CD4-positive, alpha-beta T cell treated with Interleukin-17A for 1 hour (primary cell): Measurements from ENCODE around the gene ADAM12.
"Not testable (repeated sequence)": the region's sequence is repeated elsewhere in the genome, so short reads cannot be mapped to it uniquely, and the experiment has no call there.

ENCODE experiments used
- DNase-seq: peaks from one replicate; pipeline ENCODE4 v3.0.0-alpha.2; 2020

Gene ADAM12

DNA sequence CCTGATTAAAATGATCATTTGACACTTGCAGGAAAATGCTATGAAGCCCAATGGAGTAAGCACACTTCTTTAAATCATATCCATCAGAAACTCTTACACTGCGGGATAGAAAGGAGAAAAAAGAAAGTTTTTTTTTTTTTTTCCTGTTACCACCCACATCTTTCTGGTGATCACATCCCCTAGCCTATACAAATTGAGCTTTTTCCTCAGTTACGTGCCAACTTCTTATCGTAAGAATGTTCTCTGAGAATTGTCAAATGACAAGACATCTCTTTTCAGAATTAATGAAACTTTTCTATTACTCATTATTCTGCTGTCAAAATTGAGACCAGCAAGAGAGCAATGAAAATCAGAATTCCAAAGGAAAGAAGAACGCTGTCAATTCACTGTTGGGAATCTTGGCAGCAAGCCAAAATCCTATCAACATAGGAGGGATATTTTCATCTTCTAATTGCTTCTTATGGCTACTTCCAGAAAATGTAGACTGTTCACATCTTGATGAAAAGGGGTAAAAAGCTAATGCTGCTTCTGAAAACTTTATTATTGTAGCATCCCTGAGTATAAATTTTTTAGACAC, 179.5 kb downstream of the ADAM12 start:
- DNase-seq: no peak

DNA sequence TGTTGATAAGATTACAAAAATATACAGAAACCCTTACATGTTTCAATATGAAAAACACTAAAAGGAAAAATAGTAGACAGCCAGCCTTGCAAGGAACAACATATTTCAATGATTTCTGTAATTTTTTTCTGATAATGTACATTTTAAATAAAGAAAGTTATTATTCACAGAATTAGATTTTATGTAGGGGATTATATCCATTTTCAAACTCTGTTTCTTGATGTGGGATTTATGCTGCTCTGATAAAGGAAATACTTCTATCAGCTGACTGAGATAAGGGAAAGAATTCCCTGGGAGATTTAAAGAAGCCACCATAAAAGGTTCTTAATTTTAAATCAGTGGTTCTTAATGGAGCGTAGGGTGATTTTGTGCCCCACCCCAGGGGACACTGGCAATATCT, 180.4 kb downstream of the ADAM12 start:
- no peak for DNase-seq

DNA sequence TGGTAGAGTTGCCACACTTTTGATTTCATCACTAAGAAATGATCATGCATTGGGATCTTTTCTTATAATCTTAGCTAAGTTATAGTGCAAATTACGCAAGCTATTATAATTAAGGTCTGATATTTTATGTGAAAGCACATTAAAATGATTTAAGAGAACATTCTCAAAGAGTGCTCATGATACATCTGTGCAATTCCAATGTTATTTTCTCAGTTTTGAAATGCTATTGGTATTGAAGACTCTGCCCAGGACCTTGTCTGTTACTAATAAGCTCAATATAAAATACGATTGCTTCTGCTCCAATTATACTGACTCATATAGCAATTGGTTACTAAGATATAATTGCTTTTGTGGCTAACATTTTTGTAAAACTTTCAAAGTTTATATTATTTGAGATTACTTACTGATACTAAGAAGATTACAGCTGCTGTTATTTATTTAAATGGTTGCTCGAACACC, 180.9 kb downstream of the ADAM12 start:
- no peak for DNase-seq

DNA sequence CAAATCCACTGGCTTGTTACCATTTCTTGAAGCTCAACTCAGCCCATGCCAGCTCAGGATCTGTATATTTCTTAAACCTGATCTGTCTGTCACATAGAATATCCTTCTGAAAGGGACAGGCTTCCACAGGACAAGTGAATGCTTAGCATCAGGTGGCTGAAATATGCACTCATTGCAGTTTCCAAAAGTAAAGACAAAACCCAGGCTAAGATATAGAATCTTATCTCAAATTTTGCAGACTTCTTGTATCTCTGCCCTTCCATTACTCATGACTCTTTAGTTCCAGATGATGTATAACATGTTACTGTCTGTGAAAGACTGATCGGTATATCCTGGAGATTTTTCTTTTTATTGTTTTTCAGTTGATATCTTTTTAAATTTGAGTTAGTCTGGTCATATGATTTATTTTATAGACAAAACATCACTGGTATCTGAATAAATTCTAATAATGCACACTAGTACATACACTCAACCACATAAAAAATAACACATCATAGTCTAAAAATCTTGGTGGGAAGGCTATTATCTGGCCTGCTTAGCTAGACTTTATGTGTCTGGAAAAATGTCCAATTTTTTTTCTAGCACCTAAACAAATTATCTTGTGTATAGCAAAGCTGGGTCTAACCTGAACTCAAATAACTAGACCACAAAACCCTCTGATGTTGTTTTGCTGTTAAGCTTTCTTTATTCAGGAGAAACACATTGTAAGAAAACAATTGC, 182.6 kb downstream of the ADAM12 start:
- DNase-seq: no peak

DNA sequence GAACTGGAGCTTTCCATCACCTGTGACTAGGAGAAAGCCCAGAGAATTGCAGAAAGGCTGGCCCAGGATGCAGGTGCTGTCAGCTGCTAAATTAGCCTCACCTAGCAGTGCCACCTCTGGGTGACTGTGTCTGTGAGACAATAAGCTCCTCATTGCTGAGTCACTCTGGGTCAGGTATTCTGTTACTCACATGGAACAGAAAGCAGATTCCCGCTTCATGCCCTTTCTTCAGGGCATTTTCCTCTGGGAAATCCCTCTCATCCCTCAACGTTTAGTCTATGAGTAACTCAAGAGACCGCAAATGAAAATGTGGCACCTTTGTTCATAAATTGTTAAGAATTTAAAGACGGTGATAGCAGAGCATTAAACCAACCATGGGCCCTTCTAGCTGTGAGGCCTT, 184.0 kb downstream of the ADAM12 start:
- DNase-seq: no peak

DNA sequence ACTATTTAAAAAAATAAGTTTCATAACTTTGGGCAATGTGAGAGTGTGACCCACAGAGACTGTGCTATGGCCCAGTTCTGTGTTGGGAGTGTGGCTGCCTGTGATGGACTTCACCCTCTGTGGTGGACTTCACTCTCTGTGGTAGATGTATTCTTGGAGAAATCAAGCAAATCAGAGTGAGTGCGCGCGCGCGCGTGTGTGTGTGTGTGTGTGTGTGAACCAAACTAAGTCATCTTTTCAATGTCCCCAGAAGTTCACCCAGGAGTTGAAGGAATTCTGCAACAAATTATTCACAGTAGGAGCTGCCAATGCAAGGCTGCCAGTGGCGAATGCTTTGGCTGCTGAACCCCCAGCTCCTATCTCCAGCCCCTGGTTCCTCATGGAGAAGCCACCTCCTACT, 184.5 kb downstream of the ADAM12 start:
- no peak for DNase-seq

DNA sequence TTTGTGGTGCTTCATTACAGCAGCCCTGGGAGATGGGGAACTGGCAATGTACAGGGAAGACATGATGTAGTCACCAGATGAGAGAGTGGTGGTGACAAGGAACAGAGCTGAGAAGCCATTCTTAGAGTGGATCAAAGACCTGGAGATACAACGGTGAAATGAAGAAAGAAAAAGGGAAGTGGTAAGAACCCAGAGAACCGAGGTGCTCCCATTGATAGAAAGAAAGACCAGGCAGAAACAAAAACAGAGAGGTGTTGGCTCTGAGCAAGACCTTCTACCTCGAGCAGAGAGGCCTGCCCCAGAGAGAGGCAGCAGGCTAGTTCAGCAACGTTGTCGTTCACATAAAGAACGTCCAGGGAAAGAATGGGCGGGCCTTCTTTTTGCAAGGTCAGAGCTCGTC, 186.7 kb downstream of the ADAM12 start:
- no peak for DNase-seq

DNA sequence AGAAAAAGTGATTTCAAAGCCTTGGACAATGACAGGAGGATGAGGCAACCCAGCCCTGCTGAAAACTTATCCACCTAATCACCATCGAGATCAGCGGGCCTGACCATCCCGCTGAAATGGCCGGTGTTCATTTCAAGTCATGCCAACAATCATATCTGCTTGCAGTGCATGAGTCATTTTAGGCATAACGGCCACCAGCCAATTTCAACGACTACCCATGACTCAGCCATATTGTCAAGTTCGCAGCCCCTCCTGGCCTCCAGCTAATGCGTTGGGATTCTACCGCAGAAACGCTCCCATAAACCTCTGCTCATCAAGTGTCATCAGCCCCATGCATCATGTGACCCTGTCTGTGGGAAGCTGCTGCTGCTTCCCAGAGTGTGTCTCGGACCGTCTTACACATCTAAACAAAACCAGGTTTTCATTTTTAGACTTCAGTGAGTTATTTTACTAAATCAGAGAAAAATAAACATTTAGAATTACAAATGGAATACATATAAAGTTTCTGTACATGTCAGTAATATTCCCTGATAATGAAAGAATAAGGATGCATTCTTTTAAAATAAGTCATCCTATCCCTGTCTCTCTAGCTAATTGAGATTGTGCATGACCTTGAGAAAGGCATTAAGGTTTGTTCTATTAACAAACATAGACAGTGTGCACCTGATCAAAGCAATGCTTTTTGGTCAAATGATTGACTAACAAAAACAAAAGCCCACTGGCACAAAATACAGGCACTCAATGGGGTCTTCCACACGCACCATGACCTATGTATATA, 188.9 kb downstream of the ADAM12 start:
- DNase-seq: no peak

DNA sequence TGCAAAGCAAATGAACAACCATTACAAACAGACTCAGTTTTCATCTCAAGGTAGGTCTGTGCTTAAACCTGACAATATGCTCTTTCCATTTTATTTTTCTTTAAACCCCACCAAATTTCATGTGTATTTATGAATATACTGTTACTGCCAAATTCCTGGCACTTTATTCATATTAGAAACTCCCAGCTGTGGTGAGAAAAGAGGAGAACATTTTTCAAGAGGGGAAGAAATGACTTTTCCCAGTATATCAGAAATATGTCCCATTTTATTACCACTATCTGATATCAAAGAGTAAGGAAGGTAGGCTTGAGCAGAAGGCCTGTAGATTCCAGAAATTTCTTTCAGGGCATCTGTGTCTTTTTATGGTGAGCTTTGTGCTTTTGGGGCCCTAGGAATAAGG, 189.6 kb downstream of the ADAM12 start:
- no peak for DNase-seq

DNA sequence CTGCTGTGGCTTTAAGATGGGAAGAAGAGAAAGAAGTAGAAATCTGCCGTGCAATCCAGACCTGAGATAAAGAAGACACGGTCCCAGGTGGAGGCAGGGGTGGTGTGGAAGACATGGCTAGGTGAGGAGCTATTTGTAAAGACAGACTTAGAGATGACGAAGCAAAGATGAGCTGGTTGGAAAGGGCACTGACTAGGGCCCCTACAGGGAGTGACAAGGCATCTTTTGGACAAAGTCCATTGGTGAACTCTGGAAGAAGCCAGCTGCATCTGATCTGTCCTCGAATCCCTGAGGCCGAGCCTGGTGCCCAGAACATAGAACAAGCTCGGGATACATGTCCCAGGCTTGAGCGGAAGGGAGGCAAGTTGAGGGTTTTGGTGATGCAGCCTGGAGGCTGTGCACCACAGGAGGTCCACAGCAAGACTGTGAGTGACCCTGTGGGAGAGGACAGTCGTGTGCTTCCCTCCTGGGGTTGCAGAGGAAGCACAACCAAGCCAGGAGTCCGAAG, 191.2 kb downstream of the ADAM12 start:
- DNase-seq: no peak

DNA sequence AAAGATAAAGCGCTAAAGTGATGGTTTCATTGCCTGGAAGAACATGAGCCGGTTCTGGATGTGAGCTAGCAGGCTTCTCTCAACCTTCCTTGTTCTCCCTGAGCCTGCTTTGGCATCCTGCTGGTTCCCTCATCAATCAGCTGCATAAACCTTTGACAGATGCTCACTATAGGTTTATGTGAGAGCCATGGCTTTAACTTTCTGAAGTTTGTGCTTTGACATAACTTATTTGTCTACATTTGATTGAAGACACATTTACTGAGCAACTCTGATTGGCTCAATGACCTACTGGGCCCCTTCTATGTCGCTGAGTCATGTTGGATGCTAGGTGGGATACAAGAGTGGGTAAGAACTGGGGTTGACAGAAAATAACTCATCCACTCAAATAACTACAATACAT, 192.0 kb downstream of the ADAM12 start:
- no peak for DNase-seq

DNA sequence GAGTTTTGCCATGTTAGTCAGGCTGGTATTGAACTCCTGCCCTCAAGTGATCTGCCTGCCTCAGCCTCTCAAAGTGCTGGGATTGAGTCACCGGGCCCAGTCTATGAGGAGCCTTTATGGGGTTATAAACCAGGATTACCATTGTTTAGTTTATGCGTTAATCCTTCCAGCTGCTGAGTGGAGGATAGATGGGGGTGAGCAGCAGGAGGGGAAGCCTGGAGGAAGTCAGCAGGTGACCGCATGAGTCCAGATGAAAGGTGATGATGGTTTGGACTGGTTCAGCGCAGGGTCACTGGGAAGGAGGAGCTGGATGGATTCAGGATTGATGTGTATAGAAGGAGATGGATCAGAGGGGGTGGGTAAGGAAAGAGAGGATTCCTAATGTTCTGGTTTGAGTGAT, 197.1 kb downstream of the ADAM12 start:
- no peak for DNase-seq

DNA sequence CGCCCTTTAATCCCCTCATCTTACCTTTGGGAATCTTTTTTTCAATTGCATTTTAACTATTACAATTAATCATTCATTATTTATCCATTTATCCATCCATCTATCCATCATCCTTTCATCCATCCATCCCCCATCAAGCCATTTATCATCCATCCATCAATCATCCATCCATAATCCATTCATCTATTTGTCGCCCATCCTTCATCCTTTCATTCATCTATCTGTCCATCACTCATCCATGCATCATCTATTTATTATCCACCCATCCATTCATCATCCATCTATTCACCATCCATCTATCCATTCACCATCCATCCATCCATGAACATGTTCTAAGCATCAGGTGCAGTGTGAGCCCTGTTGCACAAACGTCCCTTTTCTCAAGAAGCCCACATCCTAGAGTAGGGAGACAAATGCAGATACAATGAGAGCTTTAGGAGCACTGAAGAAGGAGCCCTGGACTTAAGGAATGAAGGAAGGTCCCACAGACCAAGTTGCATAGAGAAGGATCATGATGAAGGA, 199.5 kb downstream of the ADAM12 start:
- DNase-seq: no peak

DNA sequence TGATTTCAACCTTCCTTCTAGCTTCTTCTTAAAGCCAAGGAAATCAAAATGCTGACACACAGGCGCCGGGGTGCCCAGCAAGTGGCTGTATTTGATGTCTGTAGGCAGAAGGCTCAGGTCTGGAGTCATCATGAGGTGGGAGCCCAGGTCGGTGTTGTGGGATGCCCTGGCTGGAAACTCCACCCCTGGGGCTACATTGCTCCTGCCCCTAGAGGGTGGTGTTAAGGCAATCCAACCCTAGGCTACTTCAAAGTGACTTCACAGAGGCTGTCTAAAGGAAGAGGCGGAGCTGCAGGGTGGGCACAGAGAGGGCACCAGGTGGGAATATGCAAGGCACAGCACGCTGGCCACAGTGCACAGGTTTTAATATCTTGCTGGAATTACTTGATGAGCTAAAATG, 200.9 kb downstream of the ADAM12 start:
- no peak for DNase-seq

DNA sequence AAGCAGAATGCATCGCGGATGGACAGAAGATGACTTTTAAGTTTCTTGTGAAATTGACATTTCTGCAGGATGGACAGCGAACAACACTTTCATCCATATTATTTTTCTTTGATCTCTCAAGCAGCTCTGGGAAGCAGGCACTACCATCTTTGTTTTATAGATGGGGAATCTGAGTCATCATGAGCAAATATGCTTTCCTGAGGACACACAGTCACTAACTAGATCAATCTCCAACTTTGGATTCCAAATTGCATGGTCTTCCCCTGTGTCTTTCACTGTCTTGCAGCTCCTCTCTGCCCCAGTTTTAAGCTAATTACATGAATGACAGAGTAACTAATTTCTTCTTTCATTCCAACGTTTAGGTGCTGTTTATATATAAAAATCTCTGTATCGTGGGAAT, 201.5 kb downstream of the ADAM12 start:
- no peak for DNase-seq

DNA sequence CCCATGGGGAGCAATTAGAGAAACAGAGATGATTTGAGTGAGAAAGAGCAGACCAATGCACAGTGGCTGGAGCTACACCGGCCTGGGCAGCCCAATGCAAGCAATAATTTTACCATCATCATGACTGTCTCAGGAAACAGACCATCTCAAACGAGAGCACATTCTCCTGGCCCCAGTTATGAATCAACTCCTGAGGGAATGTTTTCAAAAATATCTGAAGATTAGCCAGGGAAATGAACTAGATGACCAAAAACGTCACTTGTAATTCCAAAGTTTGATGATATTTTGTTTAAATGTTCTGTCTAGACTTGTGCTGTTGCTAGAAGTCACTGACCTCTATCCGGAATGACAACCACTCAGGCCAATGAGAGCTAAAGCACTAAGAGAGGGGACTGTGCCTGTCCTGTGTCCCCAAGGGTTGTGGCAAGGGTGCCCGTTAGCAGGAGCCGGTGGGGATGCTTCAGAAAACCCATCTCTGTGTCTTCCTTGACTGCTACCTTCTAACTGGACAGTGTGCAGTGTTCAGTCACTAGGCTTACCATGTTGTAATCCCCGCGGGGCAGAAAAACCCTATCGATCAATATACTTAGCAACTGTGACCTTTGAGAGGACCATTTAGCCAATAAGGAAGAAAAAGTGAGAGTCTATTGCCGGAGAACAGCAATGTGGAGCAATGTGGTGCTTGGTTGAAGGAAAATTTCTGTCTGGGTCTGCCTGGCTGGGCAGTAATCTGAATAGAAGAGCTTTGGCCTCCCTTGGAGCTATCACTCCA, 202.4 kb downstream of the ADAM12 start:
- no peak for DNase-seq

DNA sequence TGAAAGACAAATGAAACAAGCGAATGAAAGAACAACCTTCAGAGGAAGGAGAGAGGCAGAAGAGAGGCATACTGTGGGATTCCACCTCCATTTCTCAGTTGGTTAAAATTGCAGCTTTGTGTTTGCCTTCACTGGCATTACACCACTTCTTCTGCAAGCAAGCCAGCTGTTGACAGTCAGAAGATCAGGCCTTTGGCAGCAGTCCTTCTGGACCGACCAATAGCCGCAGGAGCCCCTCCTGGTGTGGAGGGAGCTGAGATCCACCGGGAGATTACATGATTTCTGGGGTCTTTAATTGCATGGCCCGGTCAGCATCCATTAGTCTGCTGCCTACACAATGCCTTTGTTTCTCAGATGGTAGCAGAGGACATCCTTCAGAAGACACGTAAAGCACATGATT, 206.7 kb downstream of the ADAM12 start:
- DNase-seq: no peak

DNA sequence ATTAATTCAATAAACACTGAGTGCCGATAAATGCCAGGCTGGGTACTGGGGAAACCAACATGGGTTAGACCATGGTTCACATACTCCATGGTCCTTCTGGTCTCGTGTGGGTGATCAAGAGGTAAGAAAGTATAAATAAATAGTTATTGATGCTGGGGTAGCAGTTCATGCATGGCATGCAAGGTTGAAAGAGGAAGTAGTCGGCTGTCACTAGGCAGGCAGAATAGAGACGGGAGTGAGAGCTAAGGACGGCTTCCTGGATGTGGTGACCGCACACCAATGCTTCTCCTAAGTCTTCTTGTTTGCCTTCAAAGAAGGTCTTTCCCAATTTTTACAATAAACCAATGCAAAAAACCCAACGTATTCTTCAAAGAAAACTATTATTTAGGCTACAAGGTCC, 208.6 kb downstream of the ADAM12 start:
- DNase-seq: no peak

DNA sequence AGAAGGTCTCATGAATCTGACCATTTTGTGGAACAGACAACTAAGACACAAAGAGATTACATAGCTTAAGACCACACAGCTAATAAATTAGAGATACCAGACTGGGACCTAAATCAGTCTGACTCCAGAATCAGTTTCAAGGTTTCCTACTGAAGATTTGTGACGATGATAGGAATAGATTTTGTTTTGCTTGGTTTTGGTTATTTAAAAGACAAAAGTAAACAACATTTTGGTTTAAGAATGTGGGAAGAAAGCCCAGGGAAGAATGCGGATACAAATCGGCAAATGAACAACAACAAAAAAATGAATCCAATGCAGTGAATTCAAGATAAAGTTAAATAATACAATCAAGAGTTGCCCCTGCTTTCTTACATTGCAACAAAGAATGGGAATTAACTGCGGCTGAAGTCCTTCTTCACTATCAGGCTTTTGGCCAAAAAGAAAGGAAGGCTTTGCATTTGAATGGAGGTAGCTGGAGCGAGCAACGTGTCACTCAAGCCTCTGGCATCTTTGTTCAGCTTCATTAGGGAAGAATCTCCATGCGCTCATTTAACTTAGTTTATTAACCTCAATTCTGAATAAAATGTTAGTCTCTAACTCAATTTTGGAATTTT, 210.8 kb downstream of the ADAM12 start:
- no peak for DNase-seq

DNA sequence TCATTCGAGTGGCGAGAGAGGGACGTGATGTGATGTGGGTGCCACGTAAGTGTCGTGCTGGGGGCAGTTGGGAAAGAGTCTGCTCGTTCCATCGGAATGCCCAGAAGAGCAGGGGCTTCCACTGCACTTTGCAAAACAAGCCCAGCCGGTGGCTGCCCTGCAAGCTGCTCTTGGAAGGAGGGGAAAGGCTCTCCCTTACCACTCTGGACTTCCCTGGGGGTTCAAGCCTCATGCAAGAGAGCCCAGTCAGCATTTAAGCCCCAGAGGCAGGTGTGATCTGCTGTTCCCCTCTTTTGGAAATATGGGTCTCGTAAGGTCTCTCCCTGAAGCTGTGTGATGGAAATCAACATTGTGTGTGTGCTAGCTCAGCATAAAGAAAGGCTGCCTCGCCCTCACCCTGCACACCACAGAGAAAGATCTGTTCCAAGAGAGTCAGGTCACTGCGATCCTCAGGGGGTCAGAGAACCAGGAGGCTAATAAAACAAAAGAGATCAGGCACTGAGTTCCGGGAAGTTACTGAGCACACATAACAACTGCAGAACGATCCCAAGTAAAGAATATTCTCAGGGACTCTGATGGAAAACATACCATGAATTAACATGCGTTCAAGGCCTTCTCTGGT, 212.5 kb downstream of the ADAM12 start:
- no peak for DNase-seq

DNA sequence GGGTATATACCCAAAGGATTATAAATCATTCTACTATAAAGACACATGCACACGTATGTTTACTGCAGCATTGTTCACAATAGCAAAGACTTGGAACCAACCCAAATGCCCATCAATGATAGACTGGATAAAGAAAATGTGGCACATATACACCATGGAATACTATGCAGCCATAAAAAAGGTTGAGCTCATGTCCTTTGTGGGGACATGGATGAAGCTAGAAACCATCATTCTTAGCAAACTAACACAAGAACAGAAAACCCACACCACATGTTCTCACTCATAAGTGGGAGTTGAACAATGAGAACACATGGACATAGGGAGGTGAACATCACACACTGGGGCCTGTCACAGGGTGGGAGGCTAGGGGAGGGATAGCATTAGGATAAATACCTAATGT, 215.5 kb downstream of the ADAM12 start:
- not testable (repeated sequence) for DNase-seq

DNA sequence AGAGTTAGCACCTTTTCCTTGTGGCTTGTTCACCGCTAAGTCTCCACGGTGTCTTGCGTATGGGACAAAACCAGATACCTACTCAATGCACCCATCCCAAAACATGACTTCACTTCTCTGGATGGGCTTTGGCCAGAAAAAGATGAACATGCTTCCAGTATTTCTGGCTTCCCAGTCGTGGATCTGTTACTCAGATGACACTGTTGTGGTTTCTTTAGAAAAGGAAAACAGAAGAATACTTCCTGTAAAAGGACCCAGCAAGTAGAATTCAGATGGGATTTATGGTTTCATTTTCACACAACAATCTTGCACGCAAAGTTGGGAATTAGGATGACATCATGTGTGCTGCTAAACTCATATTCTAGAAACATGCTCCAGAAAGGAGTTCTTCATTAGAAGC, 216.7 kb downstream of the ADAM12 start:
- no peak for DNase-seq
